ENCODE data around the gene CTCFL.
"Not testable (repeated sequence)": the region's sequence is repeated elsewhere in the genome, so short reads cannot be mapped to it uniquely, and the experiment has no call there.

The CTCFL gene

GRCh38 chr20:57474205-57474604 lies 50.7 kb downstream of the CTCFL start:
- H3K4me3 ChIP-seq (ENCODE audit: low read depth, low read length) = no peak overlapping the region
- TF ChIP-seq, protein P1, sequence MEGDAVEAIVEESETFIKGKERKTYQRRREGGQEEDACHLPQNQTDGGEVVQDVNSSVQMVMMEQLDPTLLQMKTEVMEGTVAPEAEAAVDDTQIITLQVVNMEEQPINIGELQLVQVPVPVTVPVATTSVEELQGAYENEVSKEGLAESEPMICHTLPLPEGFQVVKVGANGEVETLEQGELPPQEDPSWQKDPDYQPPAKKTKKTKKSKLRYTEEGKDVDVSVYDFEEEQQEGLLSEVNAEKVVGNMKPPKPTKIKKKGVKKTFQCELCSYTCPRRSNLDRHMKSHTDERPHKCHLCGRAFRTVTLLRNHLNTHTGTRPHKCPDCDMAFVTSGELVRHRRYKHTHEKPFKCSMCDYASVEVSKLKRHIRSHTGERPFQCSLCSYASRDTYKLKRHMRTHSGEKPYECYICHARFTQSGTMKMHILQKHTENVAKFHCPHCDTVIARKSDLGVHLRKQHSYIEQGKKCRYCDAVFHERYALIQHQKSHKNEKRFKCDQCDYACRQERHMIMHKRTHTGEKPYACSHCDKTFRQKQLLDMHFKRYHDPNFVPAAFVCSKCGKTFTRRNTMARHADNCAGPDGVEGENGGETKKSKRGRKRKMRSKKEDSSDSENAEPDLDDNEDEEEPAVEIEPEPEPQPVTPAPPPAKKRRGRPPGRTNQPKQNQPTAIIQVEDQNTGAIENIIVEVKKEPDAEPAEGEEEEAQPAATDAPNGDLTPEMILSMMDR (IDR thresholded peaks at IDR 0.05; ENCODE audit: low read depth, low read length, missing control alignments) = no peak
- no peak for DNase-seq (ENCODE audit: low read depth)
- in situ Hi-C loops (cut with HindIII; ENCODE audit: low sequenced_read_pairs) = no loop called here

DNA sequence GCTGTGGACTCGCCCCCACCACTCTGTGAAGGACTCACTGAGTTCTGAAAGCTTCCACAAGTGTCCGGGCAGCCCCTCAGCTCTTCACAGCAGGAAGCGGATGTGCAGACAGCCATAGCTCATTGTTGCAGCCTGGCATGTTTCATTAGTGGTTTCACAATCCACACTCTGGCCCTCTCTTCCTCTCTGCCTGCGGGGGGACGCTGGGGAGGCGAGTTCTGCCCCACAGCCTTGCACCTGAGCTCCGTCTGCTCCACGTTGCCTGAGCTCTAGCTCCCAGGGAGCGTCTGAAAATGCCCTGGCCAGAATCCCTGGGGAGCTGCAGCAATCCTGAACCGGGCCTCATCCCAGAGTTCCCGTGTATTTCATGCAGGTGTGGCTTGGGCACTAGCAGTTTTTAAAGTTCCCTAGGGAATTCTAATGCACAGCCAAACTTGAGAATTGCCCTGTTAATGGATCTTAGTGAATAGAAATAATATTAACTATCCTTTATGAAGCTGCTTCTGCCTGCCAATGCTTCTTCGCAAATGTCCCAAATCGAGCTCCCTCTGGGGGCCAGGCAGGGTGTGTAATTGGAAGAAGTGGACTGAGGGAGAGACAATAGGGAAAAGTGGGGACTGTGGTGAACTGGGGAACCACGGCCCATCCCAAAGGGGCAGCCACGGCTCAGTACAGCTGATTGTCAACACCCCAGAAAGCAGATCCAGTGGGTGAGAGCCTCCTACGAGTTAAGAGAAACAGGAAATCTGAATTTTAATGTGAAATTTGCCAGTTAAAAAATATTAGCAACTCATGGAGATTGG lies 51.5 kb downstream of the CTCFL start:
- H3K4me3 ChIP-seq (ENCODE audit: low read depth, low read length) = no peak overlapping the region
- DNase-seq (ENCODE audit: low read depth) = peak; percentile 23
- TF ChIP-seq, protein P1 (IDR thresholded peaks at IDR 0.05; ENCODE audit: low read depth, low read length, missing control alignments) = peak; percentile 18
- in situ Hi-C loops (cut with HindIII; ENCODE audit: low sequenced_read_pairs) = no loop called here

- DNase-seq (ENCODE audit: low read depth); in situ Hi-C loops (cut with HindIII; ENCODE audit: low sequenced_read_pairs); H3K4me3 ChIP-seq (ENCODE audit: low read depth, low read length): not testable (repeated sequence)
Observed at GRCh38 chr20:57472474-57472873, 52.5 kb downstream of the CTCFL start.

GRCh38 chr20:57471496-57472372 lies 53.2 kb downstream of the CTCFL start:
- TF ChIP-seq, protein P1 (IDR thresholded peaks at IDR 0.05; ENCODE audit: low read depth, low read length, missing control alignments) = no peak
- DNase-seq (ENCODE audit: low read depth) = no peak
- in situ Hi-C loops (cut with HindIII; ENCODE audit: low sequenced_read_pairs) = no loop called here
- H3K4me3 ChIP-seq (ENCODE audit: low read depth, low read length) = no peak overlapping the region

GRCh38 chr20:57470666-57471495 lies 54.1 kb downstream of the CTCFL start:
- H3K4me3 ChIP-seq (ENCODE audit: low read depth, low read length) = no peak overlapping the region
- in situ Hi-C loops (cut with HindIII; ENCODE audit: low sequenced_read_pairs) = no loop called here
- TF ChIP-seq, protein P1 (IDR thresholded peaks at IDR 0.05; ENCODE audit: low read depth, low read length, missing control alignments) = no peak
- no peak for DNase-seq (ENCODE audit: low read depth)

- in situ Hi-C loops (cut with HindIII; ENCODE audit: low sequenced_read_pairs) = no loop called here
- no peak for DNase-seq (ENCODE audit: low read depth)
- TF ChIP-seq, protein P1 (IDR thresholded peaks at IDR 0.05; ENCODE audit: low read depth, low read length, missing control alignments) = no peak
- no peak overlapping the region for H3K4me3 ChIP-seq (ENCODE audit: low read depth, low read length)
Observed at GRCh38 chr20:57470212-57470522, 54.8 kb downstream of the CTCFL start.

Data from astrocyte of the cerebellum (primary cell).